HG02623 (cell line): ENCODE data around the gene MOV10.

Experiments
- ATAC-seq: cut with Tn5 transposase; IDR thresholded peaks from one replicate; pipeline ENCODE4 v1.9.1; 2021; ENCODE audit warnings: moderate library complexity; ENCODE audit not compliant: unreplicated experiment

Gene MOV10

GRCh38 chr1:112729909-112730308 lies 55.5 kb downstream of the MOV10 start:
- no peak for ATAC-seq

GRCh38 chr1:112731451-112731850 lies 57.0 kb downstream of the MOV10 start:
- ATAC-seq: no peak

- no peak for ATAC-seq
These were observed 61.3 kb downstream of the MOV10 start for GRCh38 chr1:112735752-112736151.

- no peak for ATAC-seq
These were observed 63.1 kb downstream of the MOV10 start for GRCh38 chr1:112737573-112737972.

- ATAC-seq: no peak
These were observed 68.9 kb downstream of the MOV10 start for GRCh38 chr1:112743174-112744008.

- ATAC-seq: no peak
These were observed 69.6 kb downstream of the MOV10 start for GRCh38 chr1:112744009-112744578.

GRCh38 chr1:112748396-112748795 lies 73.9 kb downstream of the MOV10 start:
- no peak for ATAC-seq
